AG09309 (cell line): ENCODE measurements around the gene BIRC2.

Experiments used
- DNase-seq: peaks from one replicate; pipeline ENCODE4 v3.0.0-alpha.2; 2010; ENCODE audit warnings: low read depth
- H3K4me3 ChIP-seq: 2 replicates; pipeline ENCODE4 v1.5.1; 2011; ENCODE audit warnings: mild to moderate bottlenecking, low read depth, low read length, moderate library complexity; ENCODE audit not compliant: control insufficient read depth
- TF ChIP-seq, protein P1 (sequence below): IDR thresholded peaks from 2 replicates; pipeline ENCODE4 v1.5.1; 2011; ENCODE audit warnings: mild to moderate bottlenecking, low read depth, low read length, inconsistent platforms; ENCODE audit not compliant: insufficient read depth, control insufficient read depth; ENCODE audit errors: missing control alignments

BIRC2 gene

DNA sequence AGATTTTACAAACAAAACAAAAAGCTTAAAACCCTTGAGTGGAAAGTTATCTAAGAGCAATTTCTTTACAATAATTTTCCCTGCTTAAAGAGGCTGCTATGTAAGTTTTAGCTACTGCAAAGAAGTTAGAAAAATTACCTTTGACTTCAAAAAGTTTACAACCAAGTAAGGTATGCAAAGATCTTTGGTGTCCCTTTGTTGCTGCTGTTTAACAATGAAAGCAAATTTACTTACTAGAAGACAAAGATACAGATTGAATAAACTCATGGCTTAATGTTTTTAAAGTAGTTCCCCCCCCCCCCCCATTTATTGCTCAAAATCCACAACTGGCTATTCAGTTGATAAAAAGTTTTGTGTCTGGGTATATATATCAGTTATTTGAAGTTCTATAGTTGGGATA, 79.6 kb downstream of the BIRC2 start:
- no peak overlapping the region for H3K4me3 ChIP-seq
- no peak for DNase-seq
- TF ChIP-seq, protein P1, sequence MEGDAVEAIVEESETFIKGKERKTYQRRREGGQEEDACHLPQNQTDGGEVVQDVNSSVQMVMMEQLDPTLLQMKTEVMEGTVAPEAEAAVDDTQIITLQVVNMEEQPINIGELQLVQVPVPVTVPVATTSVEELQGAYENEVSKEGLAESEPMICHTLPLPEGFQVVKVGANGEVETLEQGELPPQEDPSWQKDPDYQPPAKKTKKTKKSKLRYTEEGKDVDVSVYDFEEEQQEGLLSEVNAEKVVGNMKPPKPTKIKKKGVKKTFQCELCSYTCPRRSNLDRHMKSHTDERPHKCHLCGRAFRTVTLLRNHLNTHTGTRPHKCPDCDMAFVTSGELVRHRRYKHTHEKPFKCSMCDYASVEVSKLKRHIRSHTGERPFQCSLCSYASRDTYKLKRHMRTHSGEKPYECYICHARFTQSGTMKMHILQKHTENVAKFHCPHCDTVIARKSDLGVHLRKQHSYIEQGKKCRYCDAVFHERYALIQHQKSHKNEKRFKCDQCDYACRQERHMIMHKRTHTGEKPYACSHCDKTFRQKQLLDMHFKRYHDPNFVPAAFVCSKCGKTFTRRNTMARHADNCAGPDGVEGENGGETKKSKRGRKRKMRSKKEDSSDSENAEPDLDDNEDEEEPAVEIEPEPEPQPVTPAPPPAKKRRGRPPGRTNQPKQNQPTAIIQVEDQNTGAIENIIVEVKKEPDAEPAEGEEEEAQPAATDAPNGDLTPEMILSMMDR: no peak

DNA sequence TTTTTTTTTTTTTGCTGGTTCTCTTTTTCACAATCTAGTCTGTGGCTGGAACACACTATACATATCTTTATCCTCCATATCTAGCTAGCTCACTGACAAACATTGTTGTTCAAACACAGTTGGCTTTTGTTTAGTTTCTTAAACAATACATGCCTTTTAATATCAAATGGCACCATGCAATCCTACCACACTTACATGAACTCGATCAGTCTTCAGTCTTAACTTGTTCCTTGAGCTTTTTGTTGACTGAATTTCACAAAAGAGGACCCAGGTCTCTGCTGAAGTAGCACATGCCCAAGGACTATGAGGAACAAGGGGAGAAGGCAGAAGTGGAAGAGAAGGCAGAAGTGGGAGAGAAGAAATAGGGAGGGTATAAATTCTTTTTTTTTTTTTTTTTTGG, 80.1 kb downstream of the BIRC2 start:
- TF ChIP-seq, protein P1: no peak
- H3K4me3 ChIP-seq: no peak overlapping the region
- DNase-seq: no peak
